OCI-LY1 (cell line): ENCODE measurements around the gene TMEM38A.

Experiments
- H2AFZ ChIP-seq: fragments of 200-600 bp; sonication (generic), shearing (Covaris generic); 2 replicates; pipeline ENCODE4 v1.6.0; 2014; ENCODE audit warnings: antibody characterized with exemption, mild to moderate bottlenecking, low read length
- H3F3A ChIP-seq: fragments of 200-600 bp; sonication (generic), shearing (Covaris generic); 2 replicates; pipeline ENCODE4 v1.6.0; 2014; ENCODE audit warnings: mild to moderate bottlenecking, antibody characterized with exemption, low read length, moderate library complexity; ENCODE audit not compliant: insufficient read depth
- H3K27ac ChIP-seq: fragments of 200-600 bp; sonication (generic); 2 replicates; pipeline ENCODE4 v1.5.1; 2014; ENCODE audit warnings: low read length, mixed run types, mild to moderate bottlenecking, low read depth; ENCODE audit not compliant: poor library complexity, severe bottlenecking
- H3K27me3 ChIP-seq: fragments of 200-600 bp; sonication (generic); 2 replicates; pipeline ENCODE4 v1.6.0; 2014; ENCODE audit warnings: antibody characterized with exemption, mild to moderate bottlenecking, low read length, moderate library complexity; ENCODE audit not compliant: insufficient read depth
- H3K36me3 ChIP-seq: fragments of 200-600 bp; sonication (generic); 2 replicates; pipeline ENCODE4 v1.6.1; 2014; ENCODE audit warnings: mild to moderate bottlenecking, antibody characterized with exemption, low read length, moderate library complexity, mixed read lengths; ENCODE audit not compliant: insufficient read depth
- H3K4me1 ChIP-seq: fragments of 200-600 bp; sonication (generic); 2 replicates; pipeline ENCODE4 v1.5.1; 2014; ENCODE audit warnings: mild to moderate bottlenecking, low read length, moderate library complexity; ENCODE audit not compliant: insufficient read depth, severe bottlenecking
- H3K4me2 ChIP-seq: fragments of 200-600 bp; sonication (generic), shearing (Covaris generic); 2 replicates; pipeline ENCODE4 v1.6.1; 2014; ENCODE audit warnings: low read length
- H3K4me3 ChIP-seq: fragments of 200-600 bp; sonication (generic); 2 replicates; pipeline ENCODE4 v1.5.1; 2014; ENCODE audit warnings: low read length, low read depth, mild to moderate bottlenecking, mixed read lengths; ENCODE audit not compliant: poor library complexity, severe bottlenecking
- H3K79me2 ChIP-seq: fragments of 200-600 bp; shearing (Covaris generic); 2 replicates; pipeline ENCODE4 v1.6.1; 2016; ENCODE audit warnings: mixed run types, low read length, mixed read lengths; ENCODE audit not compliant: insufficient read depth
- H3K9ac ChIP-seq: fragments of 200-600 bp; sonication (generic), shearing (Covaris generic); 2 replicates; pipeline ENCODE4 v1.6.1; 2014; ENCODE audit warnings: mild to moderate bottlenecking, low read length, mixed read lengths
- H3K9me2 ChIP-seq: fragments of 200-600 bp; sonication (generic), shearing (Covaris generic); 2 replicates; pipeline ENCODE4 v1.6.1; 2014; ENCODE audit warnings: low read depth, mild to moderate bottlenecking, low read length, mixed read lengths
- H3K9me3 ChIP-seq: fragments of 200-600 bp; shearing (Covaris generic); 2 replicates; pipeline ENCODE4 v1.6.1; 2014; ENCODE audit warnings: low read length, mixed read lengths
- H4K20me1 ChIP-seq: fragments of 200-600 bp; sonication (generic), shearing (Covaris generic); 2 replicates; pipeline ENCODE4 v1.6.0; 2016; ENCODE audit warnings: mild to moderate bottlenecking, low read length; ENCODE audit not compliant: insufficient read depth
- CTCF ChIP-seq: fragments of 200-600 bp; sonication (generic), shearing (Covaris generic); IDR thresholded peaks from 2 replicates; pipeline ENCODE4 v1.5.1; 2017; ENCODE audit warnings: mild to moderate bottlenecking, antibody characterized with exemption, low read length, moderate library complexity, mixed read lengths
- EZH2 ChIP-seq: fragments of 200-600 bp; sonication (generic), shearing (Covaris generic); IDR thresholded peaks from 2 replicates; pipeline ENCODE4 v1.8.0; 2017; ENCODE audit warnings: borderline replicate concordance, mixed run types, mild to moderate bottlenecking, antibody characterized with exemption, low read length, moderate library complexity, mixed read lengths

The TMEM38A gene

GRCh38 chr19:16682539-16682938, 21.6 kb downstream of the TMEM38A start:
- Histone ChIP-seq H3K36me3 (peaks cover 27% of the 10 kb centered on the region), H3K4me1 (no peaks in the 10 kb centered on the region), H3K9me2 (no peaks in the 10 kb centered on the region), H4K20me1 (no peaks in the 10 kb centered on the region), H3K4me3 (no peak overlapping the region), H3K4me2 (no peak overlapping the region), H3K27me3 (no peaks in the 10 kb centered on the region), H3K9ac (no peak overlapping the region), H3K27ac (no peak overlapping the region), H3F3A (no peaks in the 10 kb centered on the region), H2AFZ (no peak overlapping the region), H3K79me2 (no peaks in the 10 kb centered on the region), H3K9me3 (no peaks in the 10 kb centered on the region)
- TF ChIP-seq CTCF, result no peak
- no peak for TF ChIP-seq EZH2

GRCh38 chr19:16684216-16684615, 23.3 kb downstream of the TMEM38A start:
- H3K9ac ChIP-seq, result no peak overlapping the region
- TF ChIP-seq CTCF, result no peak
- no peak for TF ChIP-seq EZH2
- no peak overlapping the region for H3K27ac ChIP-seq
- no peaks in the 10 kb centered on the region for H3K9me3 ChIP-seq
- H3K27me3 ChIP-seq, result no peaks in the 10 kb centered on the region
- no peaks in the 10 kb centered on the region for H3K79me2 ChIP-seq
- H3K4me1 ChIP-seq, result no peaks in the 10 kb centered on the region
- H3K36me3 ChIP-seq, result peaks cover 27% of the 10 kb centered on the region
- no peaks in the 10 kb centered on the region for H4K20me1 ChIP-seq
- H3F3A ChIP-seq, result no peaks in the 10 kb centered on the region
- no peak overlapping the region for H2AFZ ChIP-seq
- H3K4me2 ChIP-seq, result no peak overlapping the region
- no peaks in the 10 kb centered on the region for H3K9me2 ChIP-seq
- H3K4me3 ChIP-seq, result no peak overlapping the region

- Histone ChIP-seq H3K27me3 (no peaks in the 10 kb centered on the region), H2AFZ (no peak overlapping the region), H3K9me3 (no peaks in the 10 kb centered on the region), H3K4me2 (no peak overlapping the region), H3K36me3 (no peaks in the 10 kb centered on the region; the same call in 1 of the 2 replicates), H3K4me3 (no peak overlapping the region), H3F3A (no peaks in the 10 kb centered on the region), H3K4me1 (no peaks in the 10 kb centered on the region), H3K9me2 (no peaks in the 10 kb centered on the region), H3K79me2 (no peaks in the 10 kb centered on the region), H4K20me1 (no peaks in the 10 kb centered on the region), H3K27ac (no peak overlapping the region), H3K9ac (no peak overlapping the region)
- TF ChIP-seq EZH2, result no peak
- TF ChIP-seq CTCF, result no peak
These were observed 27.1 kb downstream of the TMEM38A start for GRCh38 chr19:16688084-16688483.
